Measurements from ENCODE around the gene UGT1A7. TPM values are rescaled to one million over a fixed set of nuclear protein-coding genes. Genes with fewer than 3 reads are reported as not detected.

Gene UGT1A7
- total and polyA plus RNA-seq, 9 of the 15 experiments (the other 6 are each of a cell fraction or from before 2014, with no cell fraction given), result not detected

DNA sequence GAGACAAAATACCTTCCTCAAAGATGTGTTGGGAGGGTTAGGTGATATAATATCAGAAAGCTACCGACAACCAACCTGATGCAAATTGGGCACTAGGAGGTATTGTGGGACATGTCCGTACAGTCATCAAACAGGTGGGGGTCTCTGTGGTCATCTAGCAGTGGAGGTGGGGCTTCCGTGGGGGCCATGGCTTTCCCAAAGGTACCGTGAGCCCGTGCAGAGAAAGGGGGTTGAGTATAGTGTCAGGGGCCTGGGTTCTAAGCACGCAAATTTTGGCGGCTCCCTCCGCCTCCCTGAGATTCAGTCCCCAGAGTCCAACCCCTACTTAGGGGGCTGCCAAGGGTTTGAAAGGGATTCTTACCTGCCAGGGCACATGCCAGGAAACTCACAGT is 140.0 kb downstream of the UGT1A7 start (continued):
- TF ChIP-seq ZBTB40 (IDR thresholded peaks at IDR 0.05), result no peak
- TF ChIP-seq ZBTB40 (CRISPR knock-in tag; IDR thresholded peaks at IDR 0.05), result no peak
- TF ChIP-seq GATA2 (CRISPR knock-in tag; IDR thresholded peaks at IDR 0.05), result no peak
- no peak for TF ChIP-seq MCM5 (IDR thresholded peaks at IDR 0.05; ENCODE audit: low read depth)
- TF ChIP-seq ZNF175 (CRISPR knock-in tag; IDR thresholded peaks at IDR 0.05; ENCODE audit: low read depth), result no peak
